H1 (cell line): Measurements from ENCODE around the gene ZNF546. TPM values are rescaled to one million over a fixed set of nuclear protein-coding genes. Genes with fewer than 3 reads are reported as not detected.

ENCODE experiments used
- CTCF ChIA-PET: fragments of 300-600 bp; sonication (Branson Sonifier 250); formaldehyde crosslinking; loops from one replicate; lab custom pipeline; 2021; ENCODE audit not compliant: partially characterized antibody; lab: Charles Lee
- POLR2A ChIA-PET: fragments of 300-600 bp; sonication (Branson Sonifier 250); formaldehyde crosslinking; loops from one replicate; lab custom pipeline; 2021; ENCODE audit warnings: inconsistent platforms; ENCODE audit not compliant: partially characterized antibody; lab: Charles Lee
- DNase-seq, 2 experiments: peaks; one replicate each; pipeline versions ENCODE4 v3.0.0 to v3.0.0-alpha.2; 2010 to 2022; ENCODE audit warnings: low spot score in 2 of 2, low read depth in 1 of 2, mixed read lengths in 1 of 2
- FAIRE-seq: peaks from 2 replicates; lab custom pipeline; 2011; peaks lifted over from hg19 to GRCh38; lab: Jason Lieb, UNC
- H2AFZ ChIP-seq: 2 replicates; pipeline ENCODE4 v1.8.1; 2012; ENCODE audit warnings: low read length, inconsistent platforms
- H2AK5ac ChIP-seq: 2 replicates; pipeline ENCODE4 v1.6.1; 2013; ENCODE audit warnings: low read depth, low read length
- H2BK120ac ChIP-seq: replicated peaks from 2 replicates; pipeline ENCODE3; 2013; ENCODE audit warnings: low read depth, low read length, inconsistent platforms
- H2BK12ac ChIP-seq: 2 replicates; pipeline ENCODE4 v1.6.1; 2013; ENCODE audit warnings: low read depth, low read length
- H2BK15ac ChIP-seq: 2 replicates; pipeline ENCODE4 v1.6.1; 2013; ENCODE audit warnings: low read length
- H2BK20ac ChIP-seq: 2 replicates; pipeline ENCODE4 v1.6.1; 2013; ENCODE audit warnings: low read length
- H2BK5ac ChIP-seq: 2 replicates; pipeline ENCODE4 v1.6.1; 2013; ENCODE audit warnings: low read depth, low read length
- H3K14ac ChIP-seq: 2 replicates; pipeline ENCODE4 v1.6.1; 2013; ENCODE audit warnings: inconsistent platforms; ENCODE audit not compliant: insufficient read length
- H3K18ac ChIP-seq: 2 replicates; pipeline ENCODE4 v1.6.1; 2013; ENCODE audit warnings: low read length; ENCODE audit errors: extremely low read depth
- H3K23ac ChIP-seq: 2 replicates; pipeline ENCODE4 v1.6.1; 2013; ENCODE audit warnings: inconsistent platforms; ENCODE audit not compliant: insufficient read length
- H3K23me2 ChIP-seq: 2 replicates; pipeline ENCODE4 v1.6.1; 2013; ENCODE audit warnings: low read depth, low read length
- H3K27ac ChIP-seq: 2 replicates; pipeline ENCODE4 v1.6.1; 2011; ENCODE audit warnings: low read depth, low read length, inconsistent platforms
- H3K27me3 ChIP-seq, 4 experiments: replicated peaks in 1 of 4; 1 replicate in 1 of 4; 2 replicates in 3 of 4; pipeline versions ENCODE4 v1.6.1 to v1.8.1; 2011 to 2013; ENCODE audit warnings: low read length in 3 of 4, mild to moderate bottlenecking in 3 of 4, inconsistent platforms in 2 of 4, mixed read lengths in 2 of 4, moderate library complexity in 1 of 4; ENCODE audit not compliant: control insufficient read depth in 3 of 4, insufficient read depth in 3 of 4; ENCODE audit errors: extremely low read depth in 1 of 4
- H3K36me3 ChIP-seq, 4 experiments: 2 replicates each; pipeline versions ENCODE4 v1.6.1 to v1.8.1; 2011 to 2013; ENCODE audit warnings: mild to moderate bottlenecking in 4 of 4, low read length in 3 of 4, moderate library complexity in 2 of 4, control low read depth in 1 of 4, inconsistent platforms in 1 of 4; ENCODE audit not compliant: insufficient read depth in 4 of 4, control insufficient read depth in 2 of 4
- H3K4ac ChIP-seq: replicated peaks from 2 replicates; pipeline ENCODE3; 2013; ENCODE audit warnings: low read length, low read depth, mixed read lengths, inconsistent platforms; ENCODE audit not compliant: insufficient read length
- H3K4me1 ChIP-seq, 4 experiments: replicated peaks in 1 of 4; 1 replicate in 1 of 4; 2 replicates in 3 of 4; pipeline versions ENCODE4 v1.6.1 to v1.8.1; 2011 to 2013; ENCODE audit warnings: low read length in 3 of 4, inconsistent platforms in 2 of 4, mixed read lengths in 1 of 4; ENCODE audit not compliant: insufficient read depth in 4 of 4, control insufficient read depth in 3 of 4
- H3K4me2 ChIP-seq, 2 experiments: 2 replicates each; pipeline versions ENCODE4 v1.6.1 to v1.8.1; 2011 to 2013; ENCODE audit warnings: low read depth in 2 of 2, low read length in 2 of 2, control low read depth in 1 of 2, inconsistent platforms in 1 of 2, mild to moderate bottlenecking in 1 of 2; ENCODE audit not compliant: insufficient read depth in 1 of 2
- H3K4me3 ChIP-seq, 4 experiments: fragments of 200-600, 300-600 bp in 1 of 4; sonication (generic), shearing (Covaris generic), sonication (Bioruptor Twin) in 1 of 4; 2 replicates each; pipeline versions ENCODE4 v1.5.1 to v1.8.1; 2011 to 2016; ENCODE audit warnings: low read length in 4 of 4, low read depth in 3 of 4, control low read depth in 2 of 4, inconsistent platforms in 2 of 4, mild to moderate bottlenecking in 2 of 4, mixed read lengths in 1 of 4, moderate library complexity in 1 of 4; ENCODE audit not compliant: insufficient read depth in 2 of 4; ENCODE audit errors: extremely low read depth in 1 of 4
- H3K56ac ChIP-seq: replicated peaks from 2 replicates; pipeline ENCODE3; 2013; ENCODE audit warnings: low read depth, mild to moderate bottlenecking, mixed read lengths, low read length, inconsistent platforms; ENCODE audit not compliant: insufficient read length
- H3K79me1 ChIP-seq: 2 replicates; pipeline ENCODE4 v1.6.1; 2013; ENCODE audit warnings: low read depth, low read length, control low read depth
- H3K79me2 ChIP-seq, 2 experiments: 2 replicates each; pipeline versions ENCODE4 v1.6.1 to v1.8.1; 2012 to 2013; ENCODE audit warnings: low read length in 2 of 2, mild to moderate bottlenecking in 2 of 2, inconsistent platforms in 1 of 2; ENCODE audit not compliant: insufficient read depth in 2 of 2, control insufficient read depth in 1 of 2
- H3K9ac ChIP-seq, 4 experiments: replicated peaks in 1 of 4; 1 replicate in 1 of 4; 2 replicates in 3 of 4; pipeline versions ENCODE4 v1.6.1 to v1.8.1; 2011 to 2013; ENCODE audit warnings: low read depth in 3 of 4, low read length in 3 of 4, control low read depth in 2 of 4, mild to moderate bottlenecking in 2 of 4, moderate library complexity in 2 of 4, inconsistent platforms in 1 of 4; ENCODE audit errors: extremely low read depth in 1 of 4
- H3K9me3 ChIP-seq, 2 experiments: 2 replicates each; pipeline versions ENCODE4 v1.6.1 to v1.8.1; 2012 to 2013; ENCODE audit warnings: mild to moderate bottlenecking in 2 of 2, moderate library complexity in 2 of 2, control low read depth in 1 of 2, inconsistent platforms in 1 of 2, low read depth in 1 of 2, low read length in 1 of 2, mixed read lengths in 1 of 2; ENCODE audit not compliant: insufficient read depth in 2 of 2
- H4K20me1 ChIP-seq, 2 experiments: replicated peaks in 1 of 2; 2 replicates each; pipeline versions ENCODE3 to v1.8.1; 2011 to 2013; ENCODE audit warnings: inconsistent platforms in 2 of 2, low read length in 2 of 2, mild to moderate bottlenecking in 1 of 2; ENCODE audit not compliant: insufficient read depth in 2 of 2, control insufficient read depth in 1 of 2
- H4K5ac ChIP-seq: 2 replicates; pipeline ENCODE4 v1.6.1; 2013; ENCODE audit warnings: low read length, low read depth, mixed read lengths, inconsistent platforms; ENCODE audit not compliant: insufficient read length
- H4K8ac ChIP-seq: 2 replicates; pipeline ENCODE4 v1.8.0; 2013; ENCODE audit warnings: mild to moderate bottlenecking, moderate library complexity, low read length, inconsistent platforms; ENCODE audit not compliant: insufficient read depth; ENCODE audit errors: extremely low read depth
- H4K91ac ChIP-seq: replicated peaks from 2 replicates; pipeline ENCODE3; 2013; ENCODE audit warnings: low read length, mixed read lengths, inconsistent platforms; ENCODE audit not compliant: insufficient read length
- CREB1 ChIP-seq: IDR thresholded peaks from 2 replicates; pipeline ENCODE4 v1.6.1; 2012; ENCODE audit warnings: inconsistent platforms
- EP300 ChIP-seq, 2 experiments: IDR thresholded peaks; 1 replicate in 1 of 2; 2 replicates in 1 of 2; pipeline ENCODE4 v1.6.1; 2011 to 2012; ENCODE audit warnings: low read depth in 2 of 2, low read length in 2 of 2, mild to moderate bottlenecking in 2 of 2, borderline replicate concordance in 1 of 2, inconsistent platforms in 1 of 2, moderate library complexity in 1 of 2
- JUND ChIP-seq: IDR thresholded peaks from 2 replicates; pipeline ENCODE4 v1.6.1; 2011; ENCODE audit warnings: mild to moderate bottlenecking, improper control_type of control experiment, low read length
- KDM1A ChIP-seq: fragments of 200-600, 300-600 bp; sonication (generic); IDR thresholded peaks from 2 replicates; pipeline ENCODE4 v1.7.1; 2016; ENCODE audit warnings: mild to moderate bottlenecking, low read length, borderline replicate concordance
- SP4 ChIP-seq: IDR thresholded peaks from 2 replicates; pipeline ENCODE4 v1.6.1; 2012; ENCODE audit warnings: low read length, inconsistent platforms
- SRF ChIP-seq: IDR thresholded peaks from 2 replicates; pipeline ENCODE4 v1.6.1; 2011; ENCODE audit warnings: mild to moderate bottlenecking, low read depth, low read length, moderate library complexity
- TAF1 ChIP-seq: IDR thresholded peaks from 2 replicates; pipeline ENCODE4 v1.6.1; 2011; ENCODE audit warnings: mild to moderate bottlenecking, low read depth, low read length
- TAF7 ChIP-seq: optimal IDR thresholded peaks from 2 replicates; pipeline ENCODE3; 2011; ENCODE audit warnings: low read depth, mild to moderate bottlenecking, inconsistent platforms, low read length, moderate library complexity, borderline replicate concordance
- TBP ChIP-seq: IDR thresholded peaks from 2 replicates; pipeline ENCODE4 v1.6.1; 2011; ENCODE audit warnings: low read depth, low read length, improper control_type of control experiment
- TEAD4 ChIP-seq: IDR thresholded peaks from 2 replicates; pipeline ENCODE4 v1.6.1; 2012; ENCODE audit warnings: low read depth, low read length, inconsistent platforms, mixed read lengths
- WGBS, 2 experiments: shearing (Covaris generic) in 1 of 2; methylation state at CpG; one replicate each; pipeline versions ENCODE4 v1.1.6 to v1.1.7; 2013 to 2015; ENCODE audit warnings: low lambda C conversion rate in 2 of 2, mixed read lengths in 2 of 2, inconsistent platforms in 1 of 2, low coverage in 1 of 2, missing lambda C conversion rate in 1 of 2; ENCODE audit not compliant: insufficient replicate concordance in 2 of 2, insufficient coverage in 1 of 2, insufficient read length in 1 of 2; ENCODE audit errors: extremely low coverage in 1 of 2, missing lambda C conversion rate in 1 of 2; 5-methylcytosine and 5-hydroxymethylcytosine counted together
- polyA plus RNA-seq, 7 experiments: library from polyadenylated mRNA; depleted of rRNA in 3 of 7; stranded (reverse) in 5 of 7; unstranded in 2 of 7; fragments of >200 nt in 5 of 7; fragments of 200-250 nt in 2 of 7; gene quantifications; 1 replicate in 5 of 7; 2 replicates in 1 of 7; 4 replicates in 1 of 7; pipeline versions ENCODE4 v1.2.1 to v1.2.3, GENCODE V29; 2011 to 2013; ENCODE audit warnings: missing spikeins in 2 of 7, mixed read lengths in 2 of 7
- total RNA-seq: library from RNA; stranded (reverse); fragmentation: NEBNext Ultra II Directional; extraction: Animal tissue kit (Norgen Biotek cat#: 25700); gene quantifications from 2 replicates; pipeline ENCODE4 v1.2.1, GENCODE V29; 2021

ZNF546 gene
- total and polyA plus RNA-seq, 2 of the 8 experiments (the other 6 are each of a cell fraction or from before 2014, with no cell fraction given), result 0.21 to 1.1 TPM

DNA sequence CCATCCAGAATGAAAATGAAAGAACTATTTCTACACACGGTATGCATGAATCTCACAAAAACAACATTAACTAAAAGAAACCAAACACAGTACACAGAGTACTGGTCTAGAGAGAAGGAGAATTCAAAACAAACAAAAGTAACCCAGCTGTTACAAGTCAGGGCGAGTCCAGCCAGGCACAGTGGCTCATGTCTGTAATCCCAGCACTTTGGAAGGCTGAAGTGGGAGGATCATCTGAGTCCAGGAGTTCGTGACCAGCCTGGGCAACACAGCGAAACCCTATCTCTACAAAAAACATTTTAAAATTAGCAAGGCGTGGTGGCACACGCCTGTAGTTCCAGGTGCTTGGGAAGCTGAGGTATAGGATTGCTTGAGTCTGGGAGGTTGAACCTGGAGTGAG lies 27.6 kb upstream of the ZNF546 start:
- H4K20me1 ChIP-seq, result peaks cover 2 to 6% of the 10 kb centered on the region in 2 experiments
- no peak overlapping the region for H2BK5ac ChIP-seq
- no peak overlapping the region for H3K27ac ChIP-seq
- 0 out of 2 replicates have a peak overlapping the region, but pooled peaks have one; percentile 17 for H2BK12ac ChIP-seq
- H3K9ac ChIP-seq, result no peak overlapping the region
- peaks cover 3 to 21% of the 10 kb centered on the region in 2 experiments; a peak in 3 of 4 replicates for H3K79me2 ChIP-seq
- no peak overlapping the region for H3K4me3 ChIP-seq
- H3K9me3 ChIP-seq, result no peaks in the 10 kb centered on the region
- H4K5ac ChIP-seq, result no peak overlapping the region
- POLR2A ChIA-PET, result interaction anchor here (1.1 to 2.8 kb wide), 4 partner anchors 11 to 62 kb away, joined by 3 to 8 read pairs (median 5); no protein-coding TSS in a partner anchor
- peaks cover 5% of the 10 kb centered on the region for H3K23me2 ChIP-seq
- FAIRE-seq (no peak), DNase-seq (no peak)
- no peak overlapping the region for H2AFZ ChIP-seq
- H2BK20ac ChIP-seq, result no peak overlapping the region
- H3K27me3 ChIP-seq, result no peaks in the 10 kb centered on the region
- H3K4me2 ChIP-seq, result no peak overlapping the region; a peak in 1 of 4 replicates
- WGBS, 2 experiments, result 84% methylated on average over 6 of the region's 6 CpGs; no CpG with 5 or more reads in 1 of the 2 experiments
- H2AK5ac ChIP-seq, result peak overlapping the region; percentile 85; the same call in 1 of the 2 replicates
- CTCF ChIA-PET, result interaction anchor here (1.0 to 2.0 kb wide), 5 partner anchors 55 to 249 kb away, joined by 3 to 10 read pairs (median 4); partner anchors contain the start of genes TTC9B and ZNF780A
- H3K36me3 ChIP-seq, result peaks cover 5 to 22% (median 10%) of the 10 kb centered on the region in 4 experiments
- H3K56ac ChIP-seq, result no peak overlapping the region
- H3K4me1 ChIP-seq, result peaks cover 0 to 2% (median 0%) of the 10 kb centered on the region in 4 experiments; a peak in 1 of 7 replicates
- no peak overlapping the region for H4K91ac ChIP-seq
- peaks cover 6% of the 10 kb centered on the region; the same call in 1 of the 2 replicates for H3K79me1 ChIP-seq
- H3K4ac ChIP-seq, result no peak overlapping the region
- no peak overlapping the region for H3K14ac ChIP-seq
- no peak overlapping the region for H3K23ac ChIP-seq
- no peak overlapping the region for H2BK15ac ChIP-seq
- no peak overlapping the region for H2BK120ac ChIP-seq
- H4K8ac ChIP-seq, result no peak overlapping the region
- H3K18ac ChIP-seq, result peak overlapping the region; percentile 32; the same call in 1 of the 2 replicates
- TF ChIP-seq TAF7 (no peak), CREB1 (no peak), JUND (no peak), SRF (no peak), EP300 (IDR thresholded peaks at IDR 0.05; ENCODE audit: borderline replicate concordance in 1 of 2, low read depth in 2 of 2, low read length in 2 of 2) (no peak), TAF1 (no peak), KDM1A (no peak), TEAD4 (no peak), TBP (no peak), SP4 (no peak)
